ENCODE data around the gene FAM184A. TPM values are rescaled to one million over a fixed set of nuclear protein-coding genes. Genes with fewer than 3 reads are reported as not detected.

The FAM184A gene
- total RNA-seq, 1 donor from 2014 or later = 0.59 TPM

GRCh38 chr6:118982575-118982911 is 95.9 kb downstream of the FAM184A start:
- Mint-ChIP-seq H3K4me1 (ENCODE audit: unreplicated experiment) (peaks cover 3% of the 10 kb centered on the region), H3K36me3 (ENCODE audit: unreplicated experiment) (no peaks in the 10 kb centered on the region), H3K27ac (ENCODE audit: unreplicated experiment) (no peak overlapping the region), H3K27me3 (ENCODE audit: unreplicated experiment) (no peaks in the 10 kb centered on the region), H3K4me3 (ENCODE audit: unreplicated experiment) (no peak overlapping the region), H3K9me3 (ENCODE audit: unreplicated experiment) (no peaks in the 10 kb centered on the region)
- no peak for TF ChIP-seq CTCF (IDR thresholded peaks at IDR 0.05)
- DNase-seq (ENCODE audit: extremely low spot score, unreplicated experiment) = no peak

- Mint-ChIP-seq H3K4me3 (ENCODE audit: unreplicated experiment) (no peak overlapping the region), H3K9me3 (ENCODE audit: unreplicated experiment) (no peaks in the 10 kb centered on the region), H3K36me3 (ENCODE audit: unreplicated experiment) (no peaks in the 10 kb centered on the region), H3K4me1 (ENCODE audit: unreplicated experiment) (peaks cover 3% of the 10 kb centered on the region), H3K27me3 (ENCODE audit: unreplicated experiment) (no peaks in the 10 kb centered on the region), H3K27ac (ENCODE audit: unreplicated experiment) (no peak overlapping the region)
- TF ChIP-seq CTCF (IDR thresholded peaks at IDR 0.05) = no peak
- no peak for DNase-seq (ENCODE audit: extremely low spot score, unreplicated experiment)
Observed at GRCh38 chr6:118981884-118982574, 96.4 kb downstream of the FAM184A start.

- H3K9me3 Mint-ChIP-seq (ENCODE audit: unreplicated experiment) = no peaks in the 10 kb centered on the region
- no peaks in the 10 kb centered on the region for H3K27me3 Mint-ChIP-seq (ENCODE audit: unreplicated experiment)
- H3K36me3 Mint-ChIP-seq (ENCODE audit: unreplicated experiment) = no peaks in the 10 kb centered on the region
- peaks cover 3% of the 10 kb centered on the region for H3K4me1 Mint-ChIP-seq (ENCODE audit: unreplicated experiment)
- no peak overlapping the region for H3K27ac Mint-ChIP-seq (ENCODE audit: unreplicated experiment)
- TF ChIP-seq CTCF (IDR thresholded peaks at IDR 0.05) = no peak
- no peak overlapping the region for H3K4me3 Mint-ChIP-seq (ENCODE audit: unreplicated experiment)
- DNase-seq (ENCODE audit: extremely low spot score, unreplicated experiment) = no peak
Observed at GRCh38 chr6:118980063-118980462, 98.4 kb downstream of the FAM184A start.

- Mint-ChIP-seq H3K4me3 (ENCODE audit: unreplicated experiment) (no peak overlapping the region), H3K27me3 (ENCODE audit: unreplicated experiment) (no peaks in the 10 kb centered on the region), H3K27ac (ENCODE audit: unreplicated experiment) (no peak overlapping the region), H3K4me1 (ENCODE audit: unreplicated experiment) (peaks cover 3% of the 10 kb centered on the region), H3K9me3 (ENCODE audit: unreplicated experiment) (no peaks in the 10 kb centered on the region), H3K36me3 (ENCODE audit: unreplicated experiment) (no peaks in the 10 kb centered on the region)
- DNase-seq (ENCODE audit: extremely low spot score, unreplicated experiment) = no peak
- TF ChIP-seq CTCF (IDR thresholded peaks at IDR 0.05) = no peak
Observed at GRCh38 chr6:118974790-118975189, 103.7 kb downstream of the FAM184A start.

- no peak for TF ChIP-seq CTCF (IDR thresholded peaks at IDR 0.05)
- DNase-seq (ENCODE audit: extremely low spot score, unreplicated experiment) = no peak
- Mint-ChIP-seq H3K27ac (ENCODE audit: unreplicated experiment) (no peak overlapping the region), H3K27me3 (ENCODE audit: unreplicated experiment) (no peaks in the 10 kb centered on the region), H3K36me3 (ENCODE audit: unreplicated experiment) (no peaks in the 10 kb centered on the region), H3K4me1 (ENCODE audit: unreplicated experiment) (no peaks in the 10 kb centered on the region), H3K4me3 (ENCODE audit: unreplicated experiment) (no peak overlapping the region), H3K9me3 (ENCODE audit: unreplicated experiment) (no peaks in the 10 kb centered on the region)
Observed at GRCh38 chr6:118971682-118972081, 106.8 kb downstream of the FAM184A start.

All from osteocyte (in vitro differentiated cells).